Liver (tissue), 9 donors: ENCODE results near the gene RAB6A. TPM values are rescaled to one million over a fixed set of nuclear protein-coding genes. Genes with fewer than 3 reads are reported as not detected.
"Not testable (repeated sequence)": the region's sequence is repeated elsewhere in the genome, so short reads cannot be mapped to it uniquely, and the experiment has no call there.

Experiments
- DNase-seq: peaks from one replicate; pipeline ENCODE4 v3.0.0-alpha.2; 2017; ENCODE audit warnings: low spot score
- H3K27ac ChIP-seq, 2 donors: one replicate each; pipeline ENCODE4 v1.7.0; 2013; ENCODE audit warnings: inconsistent platforms in 2 of 2, low read length in 2 of 2, control low read depth in 1 of 2, low read depth in 1 of 2, mild to moderate bottlenecking in 1 of 2
- H3K27me3 ChIP-seq, 4 donors: one replicate each; pipeline versions ENCODE4 v1.6.1 to v1.7.0; 2013; ENCODE audit warnings: low read length in 3 of 4, inconsistent platforms in 1 of 4, mild to moderate bottlenecking in 1 of 4, moderate library complexity in 1 of 4; ENCODE audit not compliant: control insufficient read depth in 4 of 4, insufficient read depth in 4 of 4
- H3K36me3 ChIP-seq, 4 donors: one replicate each; pipeline versions ENCODE4 v1.6.1 to v1.7.0; 2013; ENCODE audit warnings: low read length in 3 of 4, mild to moderate bottlenecking in 3 of 4, low read depth in 1 of 4, moderate library complexity in 1 of 4; ENCODE audit not compliant: control insufficient read depth in 4 of 4, insufficient read depth in 3 of 4
- H3K4me1 ChIP-seq, 4 donors: one replicate each; pipeline versions ENCODE4 v1.6.1 to v1.7.0; 2013; ENCODE audit warnings: low read length in 3 of 4, mild to moderate bottlenecking in 3 of 4, moderate library complexity in 1 of 4; ENCODE audit not compliant: control insufficient read depth in 4 of 4, insufficient read depth in 4 of 4
- H3K4me3 ChIP-seq, 3 donors: one replicate each; pipeline versions ENCODE4 v1.6.1 to v1.7.0; 2013; ENCODE audit warnings: low read length in 3 of 3, control low read depth in 1 of 3, low read depth in 1 of 3, mild to moderate bottlenecking in 1 of 3
- H3K9ac ChIP-seq, 2 donors: one replicate each; pipeline ENCODE4 v1.7.0; 2013; ENCODE audit warnings: low read length in 2 of 2, mild to moderate bottlenecking in 2 of 2, moderate library complexity in 2 of 2, control low read depth in 1 of 2, low read depth in 1 of 2
- H3K9me3 ChIP-seq, 4 donors: one replicate each; pipeline versions ENCODE4 v1.6.1 to v1.7.0; 2013; ENCODE audit warnings: low read length in 3 of 4; ENCODE audit not compliant: control insufficient read depth in 4 of 4
- CTCF ChIP-seq: fragments of 150-350 bp; IDR thresholded peaks from 2 replicates; pipeline ENCODE4 v1.5.1; 2017; ENCODE audit warnings: improper control_type of control experiment, low read depth, low read length; ENCODE audit not compliant: missing input control
- EGR1 ChIP-seq, 2 donors: IDR thresholded peaks; 2 replicates each; pipeline ENCODE4 v1.6.1; 2016 to 2018; ENCODE audit warnings: antibody characterized with exemption in 2 of 2, low read depth in 2 of 2
- FOXA1 ChIP-seq: IDR thresholded peaks from 2 replicates; pipeline ENCODE4 v1.6.1; 2016; ENCODE audit warnings: antibody characterized with exemption
- GABPA ChIP-seq, 2 donors: IDR thresholded peaks in 1 of 2; conservative IDR thresholded peaks in 1 of 2; 2 replicates each; pipeline ENCODE4 v1.6.1; 2016; ENCODE audit warnings: antibody characterized with exemption in 2 of 2, mild to moderate bottlenecking in 1 of 2, moderate library complexity in 1 of 2
- HNF4A ChIP-seq, 2 donors: conservative IDR thresholded peaks; 2 replicates each; pipeline ENCODE4 v1.6.1; 2016; ENCODE audit warnings: antibody characterized with exemption in 2 of 2, mild to moderate bottlenecking in 2 of 2
- HNF4G ChIP-seq: IDR thresholded peaks from 2 replicates; pipeline ENCODE4 v1.6.1; 2016; ENCODE audit warnings: antibody characterized with exemption
- JUND ChIP-seq, 2 donors: IDR thresholded peaks; 2 replicates each; pipeline ENCODE4 v1.6.1; 2016; ENCODE audit warnings: antibody characterized with exemption in 2 of 2
- NR2F2 ChIP-seq: IDR thresholded peaks from 2 replicates; pipeline ENCODE4 v1.6.1; 2016; ENCODE audit warnings: antibody characterized with exemption
- RAD21 ChIP-seq, 2 donors: IDR thresholded peaks; 2 replicates each; pipeline ENCODE4 v1.6.1; 2016; ENCODE audit warnings: antibody characterized with exemption in 2 of 2, mild to moderate bottlenecking in 2 of 2
- RXRA ChIP-seq, 2 donors: IDR thresholded peaks; 2 replicates each; pipeline ENCODE4 v1.6.1; 2017 to 2018; ENCODE audit warnings: antibody characterized with exemption in 2 of 2, mild to moderate bottlenecking in 1 of 2
- SP1 ChIP-seq: IDR thresholded peaks from 2 replicates; pipeline ENCODE4 v1.6.1; 2018; ENCODE audit warnings: antibody characterized with exemption, mild to moderate bottlenecking
- TAF1 ChIP-seq: conservative IDR thresholded peaks from 2 replicates; pipeline ENCODE4 v1.6.1; 2016; ENCODE audit warnings: antibody characterized with exemption, mild to moderate bottlenecking
- WGBS: extraction: QIAGEN DNeasy Blood & Tissue Kit; methylation state at CpG from one replicate; pipeline ENCODE4 v1.1.7; 2013; 5-methylcytosine and 5-hydroxymethylcytosine counted together
- polyA plus RNA-seq, 2 donors: library from polyadenylated mRNA; stranded (reverse) in 1 of 2; unstranded in 1 of 2; fragments of 200-250 nt in 1 of 2; fragments of >200 nt in 1 of 2; fragmentation: Nextera tagmentation in 1 of 2; extraction: Ambion mirVana in 1 of 2; gene quantifications; one replicate each; pipeline versions ENCODE4 v1.2.1 to v1.2.3, GENCODE V29; 2013 to 2015
- total RNA-seq, 2 donors: library from RNA; depleted of rRNA; stranded (reverse); fragments of >200 nt; gene quantifications; one replicate each; pipeline ENCODE4 v1.2.3, GENCODE V29; 2014
- TF ChIP-seq, protein P1 (sequence below): IDR thresholded peaks from 2 replicates; pipeline ENCODE4 v1.6.1; 2016; ENCODE audit warnings: antibody characterized with exemption
- TF ChIP-seq, protein P2 (sequence below): IDR thresholded peaks from 2 replicates; pipeline ENCODE4 v1.6.1; 2016; ENCODE audit warnings: antibody characterized with exemption
- TF ChIP-seq, protein P3 (sequence below): IDR thresholded peaks from 2 replicates; pipeline ENCODE4 v1.6.1; 2016; ENCODE audit warnings: antibody characterized with exemption, mild to moderate bottlenecking
- donor health status: healthy.
- donor health status: healthy.
- donor health status: healthy.
- donor health status: healthy.
- donor health status: healthy.

RAB6A gene
- total and polyA plus RNA-seq, 4 donors = 36.0 to 165 (median 51.5) TPM

DNA sequence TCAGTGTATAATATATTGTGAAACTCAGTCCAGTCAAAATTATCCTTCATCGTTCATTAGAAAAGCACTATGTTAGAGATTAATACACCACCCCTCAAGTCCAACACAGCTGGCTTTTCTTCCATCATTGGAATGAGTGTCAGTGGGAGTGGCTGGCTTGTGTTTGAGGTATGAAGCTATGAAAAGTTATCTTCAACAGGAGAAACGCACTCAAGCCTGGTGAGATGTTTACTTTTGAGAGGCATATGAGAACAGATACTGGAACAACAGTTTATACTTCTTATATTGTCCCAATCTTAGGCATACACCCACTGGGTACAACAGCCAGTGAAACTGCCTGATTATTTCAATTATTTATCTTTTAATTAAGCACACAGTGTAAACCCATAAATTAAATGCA lies 80.2 kb downstream of the RAB6A start:
- Histone ChIP-seq H3K36me3 (peaks cover 6 to 31% (median 17%) of the 10 kb centered on the region in 4 donors), H3K27ac (no peak overlapping the region), H3K27me3 (no peaks in the 10 kb centered on the region), H3K4me1 (peaks cover 0 to 2% (median 0%) of the 10 kb centered on the region in 4 donors), H3K9me3 (no peaks in the 10 kb centered on the region), H3K4me3 (no peak overlapping the region), H3K9ac (no peak overlapping the region)
- no peak for DNase-seq
- WGBS = 84% methylated on average over 2 of the region's 2 CpGs
- TF ChIP-seq EGR1 (IDR thresholded peaks at IDR 0.05; ENCODE audit: low read depth in 2 of 2) (no peak), TAF1 (no peak), FOXA1 (no peak), RXRA (IDR thresholded peaks at IDR 0.05) (no peak), RAD21 (IDR thresholded peaks at IDR 0.05) (no peak), NR2F2 (no peak), HNF4A (conservative IDR thresholded peaks at IDR 0.05) (no peak), GABPA (IDR thresholded peaks at IDR 0.05 in 1 of 2, conservative IDR thresholded peaks at IDR 0.05 in 1 of 2) (no peak), HNF4G (no peak), SP1 (no peak), CTCF (no peak), JUND (IDR thresholded peaks at IDR 0.05) (no peak)
- TF ChIP-seq, protein P1, sequence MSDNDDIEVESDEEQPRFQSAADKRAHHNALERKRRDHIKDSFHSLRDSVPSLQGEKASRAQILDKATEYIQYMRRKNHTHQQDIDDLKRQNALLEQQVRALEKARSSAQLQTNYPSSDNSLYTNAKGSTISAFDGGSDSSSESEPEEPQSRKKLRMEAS = no peak
- TF ChIP-seq, protein P2, sequence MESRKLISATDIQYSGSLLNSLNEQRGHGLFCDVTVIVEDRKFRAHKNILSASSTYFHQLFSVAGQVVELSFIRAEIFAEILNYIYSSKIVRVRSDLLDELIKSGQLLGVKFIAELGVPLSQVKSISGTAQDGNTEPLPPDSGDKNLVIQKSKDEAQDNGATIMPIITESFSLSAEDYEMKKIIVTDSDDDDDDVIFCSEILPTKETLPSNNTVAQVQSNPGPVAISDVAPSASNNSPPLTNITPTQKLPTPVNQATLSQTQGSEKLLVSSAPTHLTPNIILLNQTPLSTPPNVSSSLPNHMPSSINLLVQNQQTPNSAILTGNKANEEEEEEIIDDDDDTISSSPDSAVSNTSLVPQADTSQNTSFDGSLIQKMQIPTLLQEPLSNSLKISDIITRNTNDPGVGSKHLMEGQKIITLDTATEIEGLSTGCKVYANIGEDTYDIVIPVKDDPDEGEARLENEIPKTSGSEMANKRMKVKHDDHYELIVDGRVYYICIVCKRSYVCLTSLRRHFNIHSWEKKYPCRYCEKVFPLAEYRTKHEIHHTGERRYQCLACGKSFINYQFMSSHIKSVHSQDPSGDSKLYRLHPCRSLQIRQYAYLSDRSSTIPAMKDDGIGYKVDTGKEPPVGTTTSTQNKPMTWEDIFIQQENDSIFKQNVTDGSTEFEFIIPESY = no peak
- TF ChIP-seq, protein P3, sequence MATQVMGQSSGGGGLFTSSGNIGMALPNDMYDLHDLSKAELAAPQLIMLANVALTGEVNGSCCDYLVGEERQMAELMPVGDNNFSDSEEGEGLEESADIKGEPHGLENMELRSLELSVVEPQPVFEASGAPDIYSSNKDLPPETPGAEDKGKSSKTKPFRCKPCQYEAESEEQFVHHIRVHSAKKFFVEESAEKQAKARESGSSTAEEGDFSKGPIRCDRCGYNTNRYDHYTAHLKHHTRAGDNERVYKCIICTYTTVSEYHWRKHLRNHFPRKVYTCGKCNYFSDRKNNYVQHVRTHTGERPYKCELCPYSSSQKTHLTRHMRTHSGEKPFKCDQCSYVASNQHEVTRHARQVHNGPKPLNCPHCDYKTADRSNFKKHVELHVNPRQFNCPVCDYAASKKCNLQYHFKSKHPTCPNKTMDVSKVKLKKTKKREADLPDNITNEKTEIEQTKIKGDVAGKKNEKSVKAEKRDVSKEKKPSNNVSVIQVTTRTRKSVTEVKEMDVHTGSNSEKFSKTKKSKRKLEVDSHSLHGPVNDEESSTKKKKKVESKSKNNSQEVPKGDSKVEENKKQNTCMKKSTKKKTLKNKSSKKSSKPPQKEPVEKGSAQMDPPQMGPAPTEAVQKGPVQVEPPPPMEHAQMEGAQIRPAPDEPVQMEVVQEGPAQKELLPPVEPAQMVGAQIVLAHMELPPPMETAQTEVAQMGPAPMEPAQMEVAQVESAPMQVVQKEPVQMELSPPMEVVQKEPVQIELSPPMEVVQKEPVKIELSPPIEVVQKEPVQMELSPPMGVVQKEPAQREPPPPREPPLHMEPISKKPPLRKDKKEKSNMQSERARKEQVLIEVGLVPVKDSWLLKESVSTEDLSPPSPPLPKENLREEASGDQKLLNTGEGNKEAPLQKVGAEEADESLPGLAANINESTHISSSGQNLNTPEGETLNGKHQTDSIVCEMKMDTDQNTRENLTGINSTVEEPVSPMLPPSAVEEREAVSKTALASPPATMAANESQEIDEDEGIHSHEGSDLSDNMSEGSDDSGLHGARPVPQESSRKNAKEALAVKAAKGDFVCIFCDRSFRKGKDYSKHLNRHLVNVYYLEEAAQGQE = no peak

- H3K27ac ChIP-seq, H3K4me3 ChIP-seq, H3K27me3 ChIP-seq, H3K4me1 ChIP-seq, DNase-seq, H3K9me3 ChIP-seq, H3K9ac ChIP-seq: not testable (repeated sequence)
- peaks cover 4 to 25% (median 13%) of the 10 kb centered on the region in 4 donors for H3K36me3 ChIP-seq
- 97% methylated on average over 5 of the region's 5 CpGs for WGBS
Measured at GRCh38 chr11:73676552-73676951, 84.3 kb downstream of the RAB6A start.
